HCT116 (cell line): ENCODE results near the gene TNN. TPM values are rescaled to one million over a fixed set of nuclear protein-coding genes. Genes with fewer than 3 reads are reported as not detected.

Source experiments
- ATAC-seq: fragments of 200-7000 bp; cut with Tn5 transposase; 2 replicates; pipeline ENCODE4 v1.9.1; 2020; ENCODE audit warnings: mild to moderate bottlenecking, moderate library complexity
- BruUV-seq: library from RNA; stranded (reverse); fragments of 400-500 nt; replicated peaks from 2 replicates; lab custom pipeline; 2021; lab: Mats Ljungman, UMichigan
- CTCF ChIA-PET: fragments of 300-600 bp; sonication (Branson Sonifier 250); formaldehyde crosslinking; loops from one replicate; lab custom pipeline; 2021; ENCODE audit warnings: antibody characterized with exemption; lab: Charles Lee
- POLR2A ChIA-PET: fragments of 300-600, 350-600 bp; sonication (Branson Sonifier 250); formaldehyde crosslinking; loops from one replicate; lab custom pipeline; 2021; ENCODE audit warnings: antibody characterized with exemption; lab: Charles Lee
- RAD21 ChIA-PET, 2 experiments: fragments of 300-600 bp; sonication (Branson Sonifier 250); formaldehyde crosslinking; loops; one replicate each; lab custom pipeline; 2023; ENCODE audit warnings: low total read pairs in 2 of 2; ENCODE audit not compliant: uncharacterized antibody in 2 of 2, unreplicated experiment in 2 of 2, low non-redundant PET in 1 of 2; lab: Charles Lee
- DNase-seq: peaks from one replicate; pipeline ENCODE4 v3.0.0-alpha.2; 2010; ENCODE audit warnings: low read depth, low spot score
- H2AFZ ChIP-seq: fragments of 200-600 bp; shearing (Covaris generic), sonication (generic); 2 replicates; pipeline ENCODE4 v1.6.1; 2017; ENCODE audit warnings: low read depth, mixed run types, mixed read lengths, antibody characterized with exemption, low read length; ENCODE audit not compliant: poor library complexity, severe bottlenecking
- H3K27ac ChIP-seq: 2 replicates; pipeline ENCODE4 v1.5.1; 2012; ENCODE audit warnings: low read depth, low read length
- H3K27me3 ChIP-seq: fragments of 200-600 bp; sonication (generic); 2 replicates; pipeline ENCODE4 v1.6.1; 2016; ENCODE audit warnings: mixed run types, low read length, mixed read lengths; ENCODE audit not compliant: insufficient read depth
- H3K36me3 ChIP-seq, 2 experiments: fragments of 200-500 bp in 1 of 2; fragments of 200-600 bp in 1 of 2; sonication (Bioruptor generic) in 1 of 2; sonication (generic) in 1 of 2; 2 replicates each; pipeline versions ENCODE4 v1.5.1 to v1.6.1; 2014 to 2016; ENCODE audit warnings: low read length in 2 of 2, inconsistent platforms in 1 of 2, mixed read lengths in 1 of 2, mixed run types in 1 of 2; ENCODE audit not compliant: insufficient read depth in 2 of 2, control insufficient read depth in 1 of 2
- H3K4me1 ChIP-seq, 2 experiments: fragments of 200-600 bp in 1 of 2; sonication (generic) in 1 of 2; 2 replicates each; pipeline versions ENCODE4 v1.5.1 to v1.6.1; 2012 to 2017; ENCODE audit warnings: low read length in 2 of 2, inconsistent platforms in 1 of 2, mild to moderate bottlenecking in 1 of 2, mixed read lengths in 1 of 2, mixed run types in 1 of 2, moderate library complexity in 1 of 2; ENCODE audit not compliant: insufficient read depth in 2 of 2, control insufficient read depth in 1 of 2
- H3K4me2 ChIP-seq: fragments of 200-600 bp; sonication (generic); 2 replicates; pipeline ENCODE4 v1.6.1; 2017; ENCODE audit warnings: mixed run types, low read length, mixed read lengths
- H3K4me3 ChIP-seq, 2 experiments: fragments of 200-600 bp in 1 of 2; sonication (generic) in 1 of 2; replicated peaks in 1 of 2; 2 replicates each; pipeline ENCODE4 v1.5.1; 2011 to 2016; ENCODE audit warnings: low read length in 2 of 2, control low read depth in 1 of 2, low read depth in 1 of 2, mild to moderate bottlenecking in 1 of 2, mixed read lengths in 1 of 2, mixed run types in 1 of 2
- H3K79me2 ChIP-seq: fragments of 200-600 bp; sonication (generic); 2 replicates; pipeline ENCODE4 v1.6.1; 2017; ENCODE audit warnings: mild to moderate bottlenecking, mixed run types, low read length, moderate library complexity, mixed read lengths; ENCODE audit not compliant: insufficient read depth
- H3K9ac ChIP-seq: fragments of 200-600 bp; sonication (generic); 2 replicates; pipeline ENCODE4 v1.6.1; 2016; ENCODE audit warnings: low read length, mixed read lengths
- H3K9me2 ChIP-seq: fragments of 200-600 bp; sonication (generic), shearing (Covaris generic); 2 replicates; pipeline ENCODE4 v1.6.1; 2017; ENCODE audit warnings: mixed run types, mild to moderate bottlenecking, moderate library complexity; ENCODE audit not compliant: insufficient read depth
- H3K9me3 ChIP-seq, 2 experiments: fragments of 200-500 bp in 1 of 2; fragments of 200-600 bp in 1 of 2; sonication (Bioruptor generic) in 1 of 2; sonication (generic) in 1 of 2; 2 replicates each; pipeline ENCODE4 v1.6.1; 2014 to 2017; ENCODE audit warnings: low read length in 2 of 2, mixed read lengths in 2 of 2, inconsistent platforms in 1 of 2, low read depth in 1 of 2, mild to moderate bottlenecking in 1 of 2, mixed run types in 1 of 2, moderate library complexity in 1 of 2; ENCODE audit not compliant: control insufficient read depth in 1 of 2, insufficient read depth in 1 of 2
- H4K20me1 ChIP-seq: fragments of 200-600 bp; sonication (generic), shearing (Covaris generic); 2 replicates; pipeline ENCODE4 v1.6.1; 2017; ENCODE audit warnings: mixed run types, mild to moderate bottlenecking, moderate library complexity; ENCODE audit not compliant: insufficient read depth
- CBX3 ChIP-seq: IDR thresholded peaks from 2 replicates; pipeline ENCODE4 v1.6.1; 2012; ENCODE audit warnings: low read depth
- ELF1 ChIP-seq: IDR thresholded peaks from 2 replicates; pipeline ENCODE4 v1.6.1; 2012; ENCODE audit warnings: low read depth, borderline replicate concordance
- EZH2 ChIP-seq: fragments of 200-600 bp; sonication (generic); IDR thresholded peaks from 2 replicates; pipeline ENCODE4 v1.6.1; 2017; ENCODE audit warnings: antibody characterized with exemption, mixed run types
- EZH2phosphoT487 ChIP-seq: fragments of 200-600 bp; IDR thresholded peaks from 2 replicates; pipeline ENCODE4 v1.6.1; 2018; ENCODE audit warnings: antibody characterized with exemption, borderline replicate concordance
- FOSL1 ChIP-seq: IDR thresholded peaks from 2 replicates; pipeline ENCODE4 v1.6.1; 2012; ENCODE audit warnings: low read depth
- JUND ChIP-seq: IDR thresholded peaks from 2 replicates; pipeline ENCODE4 v1.6.1; 2012
- POLR2A ChIP-seq: IDR thresholded peaks from 2 replicates; pipeline ENCODE4 v1.7.0; 2011; ENCODE audit warnings: borderline replicate concordance; ENCODE audit not compliant: insufficient read depth, insufficient read length; ENCODE audit errors: extremely low read depth
- POLR2AphosphoS5 ChIP-seq: IDR thresholded peaks from 2 replicates; pipeline ENCODE4 v1.6.1; 2011; ENCODE audit warnings: mild to moderate bottlenecking, low read depth, low read length, moderate library complexity
- SRF ChIP-seq: IDR thresholded peaks from 2 replicates; pipeline ENCODE4 v1.6.1; 2012; ENCODE audit warnings: low read depth
- TCF7L2 ChIP-seq: IDR thresholded peaks from 2 replicates; pipeline ENCODE4 v1.7.0; 2011; ENCODE audit warnings: borderline replicate concordance, inconsistent platforms; ENCODE audit not compliant: insufficient read depth, insufficient read length; ENCODE audit errors: extremely low read depth
- YY1 ChIP-seq: IDR thresholded peaks from 2 replicates; pipeline ENCODE4 v1.6.1; 2011; ENCODE audit warnings: low read length, low read depth, moderate library complexity, mild to moderate bottlenecking; ENCODE audit not compliant: insufficient replicate concordance; ENCODE audit errors: extremely low read depth
- ZFX ChIP-seq: fragments of 450-650 bp; IDR thresholded peaks from 2 replicates; pipeline ENCODE4 v1.6.1; 2017
- ZNF274 ChIP-seq: fragments of 200-500 bp; sonication (Bioruptor generic); IDR thresholded peaks from 2 replicates; pipeline ENCODE4 v1.6.1; 2014; ENCODE audit warnings: mild to moderate bottlenecking, low read depth, low read length, inconsistent platforms
- intact Hi-C: fragments of 100-400 bp; cut with micrococcal nuclease; formaldehyde crosslinking; loops from 2 replicates; pipeline ENCODE4 v1.10.0; 2022
- total RNA-seq: library from RNA; stranded (reverse); gene quantifications from one replicate; pipeline ENCODE4 v1.2.1, GENCODE V29; 2021; ENCODE audit not compliant: unreplicated experiment
- TF ChIP-seq, protein P1 (sequence below): IDR thresholded peaks from 2 replicates; pipeline ENCODE4 v1.6.1; 2012; ENCODE audit warnings: low read depth
- TF ChIP-seq, protein P2 (sequence below): IDR thresholded peaks from 2 replicates; pipeline ENCODE4 v1.6.1; 2011; ENCODE audit warnings: mild to moderate bottlenecking, low read length, moderate library complexity; ENCODE audit not compliant: insufficient replicate concordance; ENCODE audit errors: extremely low read depth
- TF ChIP-seq, protein P3 (sequence below), 3 experiments: fragments of 200-600 bp in 1 of 3; sonication (generic) in 1 of 3; IDR thresholded peaks in 2 of 3; conservative IDR thresholded peaks in 1 of 3; 2 replicates each; pipeline ENCODE4 v1.5.1; 2012 to 2017; ENCODE audit warnings: low read depth in 2 of 3, low read length in 2 of 3, antibody characterized with exemption in 1 of 3, borderline replicate concordance in 1 of 3, control low read depth in 1 of 3, mild to moderate bottlenecking in 1 of 3, mixed read lengths in 1 of 3, mixed run types in 1 of 3, moderate library complexity in 1 of 3; ENCODE audit not compliant: insufficient read depth in 1 of 3
- TF ChIP-seq, protein P4 (sequence below): IDR thresholded peaks from 2 replicates; pipeline ENCODE4 v1.6.1; 2012

Gene TNN
- total RNA-seq, 1 experiment from 2014 or later: not detected

DNA sequence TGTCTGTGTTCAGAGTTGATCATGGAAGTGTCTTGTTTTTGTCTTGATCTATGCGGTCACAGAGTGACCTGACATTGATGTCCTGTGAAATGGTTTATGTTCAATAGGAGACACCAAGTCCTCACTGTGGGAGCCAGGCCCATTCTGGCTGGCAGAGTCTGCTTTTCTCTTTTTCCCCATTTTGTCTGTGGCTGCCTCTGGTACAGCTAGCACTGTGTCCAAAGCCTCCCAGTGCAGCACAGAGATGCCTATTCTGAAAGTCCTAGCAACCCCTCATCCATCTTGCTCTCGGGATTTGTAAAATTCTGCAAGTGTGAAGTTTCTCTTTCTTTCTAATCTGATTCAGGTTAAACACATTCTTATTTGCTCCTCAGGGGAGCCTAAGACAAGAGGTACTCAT lies 14.3 kb downstream of the TNN start:
- Histone ChIP-seq H4K20me1 (no peaks in the 10 kb centered on the region), H3K27ac (no peak overlapping the region), H2AFZ (no peak overlapping the region), H3K9me2 (no peaks in the 10 kb centered on the region), H3K79me2 (no peaks in the 10 kb centered on the region), H3K9ac (no peak overlapping the region), H3K36me3 (no peaks in the 10 kb centered on the region)
- DNase-seq (no peak), ATAC-seq (no peak)
- POLR2A ChIA-PET: no interaction called here
- intact Hi-C loops: no loop called here
- TF ChIP-seq ZNF274: no peak
- no peak for TF ChIP-seq ZFX
- TF ChIP-seq EZH2: no peak
- TF ChIP-seq, protein P1, sequence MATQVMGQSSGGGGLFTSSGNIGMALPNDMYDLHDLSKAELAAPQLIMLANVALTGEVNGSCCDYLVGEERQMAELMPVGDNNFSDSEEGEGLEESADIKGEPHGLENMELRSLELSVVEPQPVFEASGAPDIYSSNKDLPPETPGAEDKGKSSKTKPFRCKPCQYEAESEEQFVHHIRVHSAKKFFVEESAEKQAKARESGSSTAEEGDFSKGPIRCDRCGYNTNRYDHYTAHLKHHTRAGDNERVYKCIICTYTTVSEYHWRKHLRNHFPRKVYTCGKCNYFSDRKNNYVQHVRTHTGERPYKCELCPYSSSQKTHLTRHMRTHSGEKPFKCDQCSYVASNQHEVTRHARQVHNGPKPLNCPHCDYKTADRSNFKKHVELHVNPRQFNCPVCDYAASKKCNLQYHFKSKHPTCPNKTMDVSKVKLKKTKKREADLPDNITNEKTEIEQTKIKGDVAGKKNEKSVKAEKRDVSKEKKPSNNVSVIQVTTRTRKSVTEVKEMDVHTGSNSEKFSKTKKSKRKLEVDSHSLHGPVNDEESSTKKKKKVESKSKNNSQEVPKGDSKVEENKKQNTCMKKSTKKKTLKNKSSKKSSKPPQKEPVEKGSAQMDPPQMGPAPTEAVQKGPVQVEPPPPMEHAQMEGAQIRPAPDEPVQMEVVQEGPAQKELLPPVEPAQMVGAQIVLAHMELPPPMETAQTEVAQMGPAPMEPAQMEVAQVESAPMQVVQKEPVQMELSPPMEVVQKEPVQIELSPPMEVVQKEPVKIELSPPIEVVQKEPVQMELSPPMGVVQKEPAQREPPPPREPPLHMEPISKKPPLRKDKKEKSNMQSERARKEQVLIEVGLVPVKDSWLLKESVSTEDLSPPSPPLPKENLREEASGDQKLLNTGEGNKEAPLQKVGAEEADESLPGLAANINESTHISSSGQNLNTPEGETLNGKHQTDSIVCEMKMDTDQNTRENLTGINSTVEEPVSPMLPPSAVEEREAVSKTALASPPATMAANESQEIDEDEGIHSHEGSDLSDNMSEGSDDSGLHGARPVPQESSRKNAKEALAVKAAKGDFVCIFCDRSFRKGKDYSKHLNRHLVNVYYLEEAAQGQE: no peak
- TF ChIP-seq, protein P2, sequence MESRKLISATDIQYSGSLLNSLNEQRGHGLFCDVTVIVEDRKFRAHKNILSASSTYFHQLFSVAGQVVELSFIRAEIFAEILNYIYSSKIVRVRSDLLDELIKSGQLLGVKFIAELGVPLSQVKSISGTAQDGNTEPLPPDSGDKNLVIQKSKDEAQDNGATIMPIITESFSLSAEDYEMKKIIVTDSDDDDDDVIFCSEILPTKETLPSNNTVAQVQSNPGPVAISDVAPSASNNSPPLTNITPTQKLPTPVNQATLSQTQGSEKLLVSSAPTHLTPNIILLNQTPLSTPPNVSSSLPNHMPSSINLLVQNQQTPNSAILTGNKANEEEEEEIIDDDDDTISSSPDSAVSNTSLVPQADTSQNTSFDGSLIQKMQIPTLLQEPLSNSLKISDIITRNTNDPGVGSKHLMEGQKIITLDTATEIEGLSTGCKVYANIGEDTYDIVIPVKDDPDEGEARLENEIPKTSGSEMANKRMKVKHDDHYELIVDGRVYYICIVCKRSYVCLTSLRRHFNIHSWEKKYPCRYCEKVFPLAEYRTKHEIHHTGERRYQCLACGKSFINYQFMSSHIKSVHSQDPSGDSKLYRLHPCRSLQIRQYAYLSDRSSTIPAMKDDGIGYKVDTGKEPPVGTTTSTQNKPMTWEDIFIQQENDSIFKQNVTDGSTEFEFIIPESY: no peak
- TF ChIP-seq, protein P3, sequence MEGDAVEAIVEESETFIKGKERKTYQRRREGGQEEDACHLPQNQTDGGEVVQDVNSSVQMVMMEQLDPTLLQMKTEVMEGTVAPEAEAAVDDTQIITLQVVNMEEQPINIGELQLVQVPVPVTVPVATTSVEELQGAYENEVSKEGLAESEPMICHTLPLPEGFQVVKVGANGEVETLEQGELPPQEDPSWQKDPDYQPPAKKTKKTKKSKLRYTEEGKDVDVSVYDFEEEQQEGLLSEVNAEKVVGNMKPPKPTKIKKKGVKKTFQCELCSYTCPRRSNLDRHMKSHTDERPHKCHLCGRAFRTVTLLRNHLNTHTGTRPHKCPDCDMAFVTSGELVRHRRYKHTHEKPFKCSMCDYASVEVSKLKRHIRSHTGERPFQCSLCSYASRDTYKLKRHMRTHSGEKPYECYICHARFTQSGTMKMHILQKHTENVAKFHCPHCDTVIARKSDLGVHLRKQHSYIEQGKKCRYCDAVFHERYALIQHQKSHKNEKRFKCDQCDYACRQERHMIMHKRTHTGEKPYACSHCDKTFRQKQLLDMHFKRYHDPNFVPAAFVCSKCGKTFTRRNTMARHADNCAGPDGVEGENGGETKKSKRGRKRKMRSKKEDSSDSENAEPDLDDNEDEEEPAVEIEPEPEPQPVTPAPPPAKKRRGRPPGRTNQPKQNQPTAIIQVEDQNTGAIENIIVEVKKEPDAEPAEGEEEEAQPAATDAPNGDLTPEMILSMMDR (IDR thresholded peaks at IDR 0.05 in 2 of 3, conservative IDR thresholded peaks at IDR 0.05 in 1 of 3; ENCODE audit: borderline replicate concordance in 1 of 3, insufficient read depth in 1 of 3, low read depth in 2 of 3, low read length in 2 of 3): no peak
- no peak for TF ChIP-seq FOSL1
- no peak for TF ChIP-seq SRF
- TF ChIP-seq, protein P4, sequence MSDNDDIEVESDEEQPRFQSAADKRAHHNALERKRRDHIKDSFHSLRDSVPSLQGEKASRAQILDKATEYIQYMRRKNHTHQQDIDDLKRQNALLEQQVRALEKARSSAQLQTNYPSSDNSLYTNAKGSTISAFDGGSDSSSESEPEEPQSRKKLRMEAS: no peak
- no peak for TF ChIP-seq CBX3
- TF ChIP-seq TCF7L2: no peak
- no peak for TF ChIP-seq EZH2phosphoT487
- no peak for TF ChIP-seq POLR2AphosphoS5
- TF ChIP-seq POLR2A: no peak
- TF ChIP-seq YY1: no peak
- no peak for TF ChIP-seq JUND
- no peak for TF ChIP-seq ELF1
- TF ChIP-seq, all 23 proteins: peak for 0
- no TSS peak for BruUV-seq
- H3K27me3 ChIP-seq: peaks cover 10% of the 10 kb centered on the region; the same call in 1 of the 2 replicates
- CTCF ChIA-PET: no interaction called here
- no peak overlapping the region for H3K4me3 ChIP-seq
- no peak overlapping the region for H3K4me2 ChIP-seq
- no peaks in the 10 kb centered on the region for H3K9me3 ChIP-seq
- RAD21 ChIA-PET: no interaction called here
- H3K4me1 ChIP-seq: no peaks in the 10 kb centered on the region
